WTC11 (cell line): ENCODE results near the gene SMARCE1.

ENCODE experiments used
- CREM ChIP-seq: sonication (generic); formaldehyde crosslinking; IDR thresholded peaks from 2 replicates; pipeline ENCODE4 v1.8.1; 2022; ENCODE audit warnings: mild to moderate bottlenecking, missing genetic modification reagents, moderate library complexity
- E2F1 ChIP-seq: sonication (generic); formaldehyde crosslinking; IDR thresholded peaks from 2 replicates; pipeline ENCODE4 v1.8.0; 2022; ENCODE audit warnings: mild to moderate bottlenecking, missing genetic modification reagents
- FOXK1 ChIP-seq: sonication (generic); formaldehyde crosslinking; IDR thresholded peaks from 2 replicates; pipeline ENCODE4 v1.8.0; 2022; ENCODE audit warnings: mild to moderate bottlenecking, moderate library complexity, missing genetic modification reagents
- NR2C2 ChIP-seq: sonication (generic); formaldehyde crosslinking; IDR thresholded peaks from 2 replicates; pipeline ENCODE4 v1.8.0; 2022; ENCODE audit warnings: mild to moderate bottlenecking, missing genetic modification reagents
- PRDM15 ChIP-seq: sonication (generic); formaldehyde crosslinking; IDR thresholded peaks from 2 replicates; pipeline ENCODE4 v1.8.0; 2022; ENCODE audit warnings: missing genetic modification reagents
- STAT6 ChIP-seq: sonication (generic); formaldehyde crosslinking; conservative IDR thresholded peaks from 2 replicates; pipeline ENCODE4 v1.8.1; 2023; ENCODE audit warnings: mild to moderate bottlenecking, low read depth, missing genetic modification reagents, moderate library complexity
- ZNF317 ChIP-seq: sonication (generic); formaldehyde crosslinking; IDR thresholded peaks from 2 replicates; pipeline ENCODE4 v1.8.1; 2023; ENCODE audit warnings: low read depth, mild to moderate bottlenecking, moderate library complexity, missing genetic modification reagents, borderline replicate concordance
- TF ChIP-seq, protein P1 (sequence below): fragments of 200-600 bp; IDR thresholded peaks from 2 replicates; pipeline ENCODE4 v1.8.0; 2022; ENCODE audit warnings: antibody characterized with exemption
- TF ChIP-seq, protein P2 (sequence below): sonication (generic); formaldehyde crosslinking; IDR thresholded peaks from 2 replicates; pipeline ENCODE4 v1.8.1; 2022; ENCODE audit warnings: mild to moderate bottlenecking, moderate library complexity, missing genetic modification reagents
- TF ChIP-seq, protein P3 (sequence below): sonication (generic); formaldehyde crosslinking; IDR thresholded peaks from 2 replicates; pipeline ENCODE4 v1.8.0; 2022; ENCODE audit warnings: mild to moderate bottlenecking, missing genetic modification reagents

- TF ChIP-seq ZNF317 (no peak), E2F1 (CRISPR knock-in tag) (no peak), FOXK1 (CRISPR knock-in tag) (no peak), NR2C2 (CRISPR knock-in tag) (no peak), STAT6 (CRISPR knock-in tag) (no peak), PRDM15 (CRISPR knock-in tag) (no peak), CREM (CRISPR knock-in tag) (no peak)
- TF ChIP-seq, protein P1, sequence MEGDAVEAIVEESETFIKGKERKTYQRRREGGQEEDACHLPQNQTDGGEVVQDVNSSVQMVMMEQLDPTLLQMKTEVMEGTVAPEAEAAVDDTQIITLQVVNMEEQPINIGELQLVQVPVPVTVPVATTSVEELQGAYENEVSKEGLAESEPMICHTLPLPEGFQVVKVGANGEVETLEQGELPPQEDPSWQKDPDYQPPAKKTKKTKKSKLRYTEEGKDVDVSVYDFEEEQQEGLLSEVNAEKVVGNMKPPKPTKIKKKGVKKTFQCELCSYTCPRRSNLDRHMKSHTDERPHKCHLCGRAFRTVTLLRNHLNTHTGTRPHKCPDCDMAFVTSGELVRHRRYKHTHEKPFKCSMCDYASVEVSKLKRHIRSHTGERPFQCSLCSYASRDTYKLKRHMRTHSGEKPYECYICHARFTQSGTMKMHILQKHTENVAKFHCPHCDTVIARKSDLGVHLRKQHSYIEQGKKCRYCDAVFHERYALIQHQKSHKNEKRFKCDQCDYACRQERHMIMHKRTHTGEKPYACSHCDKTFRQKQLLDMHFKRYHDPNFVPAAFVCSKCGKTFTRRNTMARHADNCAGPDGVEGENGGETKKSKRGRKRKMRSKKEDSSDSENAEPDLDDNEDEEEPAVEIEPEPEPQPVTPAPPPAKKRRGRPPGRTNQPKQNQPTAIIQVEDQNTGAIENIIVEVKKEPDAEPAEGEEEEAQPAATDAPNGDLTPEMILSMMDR = no peak
- TF ChIP-seq, protein P2, sequence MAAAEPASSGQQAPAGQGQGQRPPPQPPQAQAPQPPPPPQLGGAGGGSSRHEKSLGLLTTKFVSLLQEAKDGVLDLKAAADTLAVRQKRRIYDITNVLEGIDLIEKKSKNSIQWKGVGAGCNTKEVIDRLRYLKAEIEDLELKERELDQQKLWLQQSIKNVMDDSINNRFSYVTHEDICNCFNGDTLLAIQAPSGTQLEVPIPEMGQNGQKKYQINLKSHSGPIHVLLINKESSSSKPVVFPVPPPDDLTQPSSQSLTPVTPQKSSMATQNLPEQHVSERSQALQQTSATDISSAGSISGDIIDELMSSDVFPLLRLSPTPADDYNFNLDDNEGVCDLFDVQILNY (CRISPR knock-in tag) = no peak
- TF ChIP-seq, protein P3, sequence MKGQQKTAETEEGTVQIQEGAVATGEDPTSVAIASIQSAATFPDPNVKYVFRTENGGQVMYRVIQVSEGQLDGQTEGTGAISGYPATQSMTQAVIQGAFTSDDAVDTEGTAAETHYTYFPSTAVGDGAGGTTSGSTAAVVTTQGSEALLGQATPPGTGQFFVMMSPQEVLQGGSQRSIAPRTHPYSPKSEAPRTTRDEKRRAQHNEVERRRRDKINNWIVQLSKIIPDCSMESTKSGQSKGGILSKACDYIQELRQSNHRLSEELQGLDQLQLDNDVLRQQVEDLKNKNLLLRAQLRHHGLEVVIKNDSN (CRISPR knock-in tag) = no peak
Observed at GRCh38 chr17:40610359-40610758, 37.3 kb downstream of the SMARCE1 start.
